Measurements from ENCODE around the gene ARHGEF7. TPM values are rescaled to one million over a fixed set of nuclear protein-coding genes. Genes with fewer than 3 reads are reported as not detected.

Gene ARHGEF7
- total RNA-seq, 1 donor from 2014 or later = 57.5 TPM

GRCh38 chr13:111145071-111145470 is 30.0 kb downstream of the ARHGEF7 start:
- Histone ChIP-seq H3K9me3 (no peaks in the 10 kb centered on the region), H3K27me3 (no peaks in the 10 kb centered on the region), H3K36me3 (no peaks in the 10 kb centered on the region), H3K4me1 (no peaks in the 10 kb centered on the region), H3K4me3 (no peak overlapping the region), H3K27ac (no peak overlapping the region)
- intact Hi-C loops (cut with DNase I) = no loop called here
- TF ChIP-seq POLR2AphosphoS5 (IDR thresholded peaks at IDR 0.05; ENCODE audit: insufficient read depth in 1 of 2, low read depth in 1 of 2) (no peak), CTCF (IDR thresholded peaks at IDR 0.05) (no peak), POLR2A (IDR thresholded peaks at IDR 0.05) (no peak)
- no peak for DNase-seq (ENCODE audit: extremely low spot score in 2 of 2)

GRCh38 chr13:111145506-111145905 is 30.4 kb downstream of the ARHGEF7 start:
- intact Hi-C loops (cut with DNase I) = no loop called here
- Histone ChIP-seq H3K4me1 (no peaks in the 10 kb centered on the region), H3K27ac (no peak overlapping the region), H3K9me3 (no peaks in the 10 kb centered on the region), H3K4me3 (no peak overlapping the region), H3K27me3 (no peaks in the 10 kb centered on the region), H3K36me3 (no peaks in the 10 kb centered on the region)
- DNase-seq (ENCODE audit: extremely low spot score in 2 of 2) = no peak
- TF ChIP-seq POLR2AphosphoS5 (IDR thresholded peaks at IDR 0.05; ENCODE audit: insufficient read depth in 1 of 2, low read depth in 1 of 2) = no peak
- no peak for TF ChIP-seq CTCF (IDR thresholded peaks at IDR 0.05)
- TF ChIP-seq POLR2A (IDR thresholded peaks at IDR 0.05) = no peak

GRCh38 chr13:111152844-111153243 is 37.7 kb downstream of the ARHGEF7 start:
- Histone ChIP-seq H3K4me1 (peaks cover 47% of the 10 kb centered on the region), H3K36me3 (no peaks in the 10 kb centered on the region), H3K4me3 (peak overlapping the region; percentile 79 to 86), H3K27me3 (no peaks in the 10 kb centered on the region), H3K9me3 (no peaks in the 10 kb centered on the region), H3K27ac (peak overlapping the region; percentile 93)
- intact Hi-C loops (cut with DNase I) = loop anchor here (10.0 kb wide), 1 partner anchor 52 kb away; no protein-coding TSS in a partner anchor
- no peak for DNase-seq (ENCODE audit: extremely low spot score in 2 of 2)
- TF ChIP-seq CTCF (IDR thresholded peaks at IDR 0.05) = no peak
- no peak for TF ChIP-seq POLR2AphosphoS5 (IDR thresholded peaks at IDR 0.05; ENCODE audit: insufficient read depth in 1 of 2, low read depth in 1 of 2)
- no peak for TF ChIP-seq POLR2A (IDR thresholded peaks at IDR 0.05)

GRCh38 chr13:111153279-111153976 is 38.3 kb downstream of the ARHGEF7 start:
- peak overlapping the region; percentile 93 for H3K27ac ChIP-seq
- peak overlapping the region; percentile 79 to 86 for H3K4me3 ChIP-seq
- H3K36me3 ChIP-seq = no peaks in the 10 kb centered on the region
- DNase-seq (ENCODE audit: extremely low spot score in 2 of 2) = peak in 1 of 2 donors; percentile 93
- H3K9me3 ChIP-seq = no peaks in the 10 kb centered on the region
- peak; percentile 75 to 97 for TF ChIP-seq POLR2AphosphoS5 (IDR thresholded peaks at IDR 0.05; ENCODE audit: insufficient read depth in 1 of 2, low read depth in 1 of 2)
- no peak for TF ChIP-seq CTCF (IDR thresholded peaks at IDR 0.05)
- TF ChIP-seq POLR2A (IDR thresholded peaks at IDR 0.05) = peak in 1 of 2 donors; percentile 74
- H3K27me3 ChIP-seq = no peaks in the 10 kb centered on the region
- intact Hi-C loops (cut with DNase I) = loop anchor here (10.0 kb wide), 1 partner anchor 51 kb away; no protein-coding TSS in a partner anchor
- H3K4me1 ChIP-seq = peaks cover 53% of the 10 kb centered on the region

- H3K4me3 ChIP-seq = peak overlapping the region; percentile 79 to 86
- TF ChIP-seq POLR2AphosphoS5 (IDR thresholded peaks at IDR 0.05; ENCODE audit: insufficient read depth in 1 of 2, low read depth in 1 of 2) = no peak
- peak in 1 of 3 experiments; percentile 2 for TF ChIP-seq CTCF (IDR thresholded peaks at IDR 0.05)
- TF ChIP-seq POLR2A (IDR thresholded peaks at IDR 0.05) = no peak
- H3K27ac ChIP-seq = peak overlapping the region; percentile 93
- H3K9me3 ChIP-seq = no peaks in the 10 kb centered on the region
- no peaks in the 10 kb centered on the region for H3K27me3 ChIP-seq
- peaks cover 56% of the 10 kb centered on the region for H3K4me1 ChIP-seq
- intact Hi-C loops (cut with DNase I) = loop anchor here (10.0 kb wide), 1 partner anchor 51 kb away; no protein-coding TSS in a partner anchor
- no peak for DNase-seq (ENCODE audit: extremely low spot score in 2 of 2)
- no peaks in the 10 kb centered on the region for H3K36me3 ChIP-seq
Observed at GRCh38 chr13:111153977-111154332, 38.8 kb downstream of the ARHGEF7 start.

Data from vagina (tissue), 2 donors.